ENCODE measurements around the gene CD79A.

The CD79A gene

DNA sequence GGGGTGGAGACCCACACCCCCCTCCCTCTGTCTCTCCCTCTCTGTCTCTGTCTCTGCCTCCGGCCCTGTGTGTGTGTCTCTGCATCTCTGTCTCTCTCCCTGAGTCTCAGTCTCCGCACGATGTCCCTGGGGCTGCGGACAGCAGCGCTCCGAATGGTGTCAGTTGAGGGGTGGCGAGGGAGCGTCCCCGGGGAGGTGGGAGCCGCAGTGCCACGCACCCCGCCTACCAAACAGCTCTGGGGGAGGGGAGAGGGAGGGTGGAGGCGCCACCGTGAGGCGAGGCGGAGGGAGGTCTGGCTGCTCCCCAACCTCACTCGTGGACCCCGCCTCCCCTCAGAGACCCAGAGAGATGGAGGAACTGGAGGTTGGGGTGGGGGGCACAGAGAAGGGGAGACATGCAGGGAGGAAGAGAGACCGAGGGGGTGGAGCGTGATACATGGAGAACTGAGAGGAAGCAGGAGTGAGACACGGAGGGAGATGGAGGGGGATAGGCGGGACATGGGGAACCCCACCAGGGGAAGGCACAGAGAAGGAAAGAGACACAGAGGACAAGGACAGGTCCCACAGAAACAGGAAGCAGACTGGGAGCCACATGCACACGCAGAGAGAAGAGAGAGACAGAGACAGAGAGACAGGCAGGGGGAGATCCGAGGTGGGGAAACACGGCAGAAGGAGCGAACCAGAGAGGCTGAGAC, 44.0 kb downstream of the CD79A start:
- FAIRE-seq, result no peak

DNA sequence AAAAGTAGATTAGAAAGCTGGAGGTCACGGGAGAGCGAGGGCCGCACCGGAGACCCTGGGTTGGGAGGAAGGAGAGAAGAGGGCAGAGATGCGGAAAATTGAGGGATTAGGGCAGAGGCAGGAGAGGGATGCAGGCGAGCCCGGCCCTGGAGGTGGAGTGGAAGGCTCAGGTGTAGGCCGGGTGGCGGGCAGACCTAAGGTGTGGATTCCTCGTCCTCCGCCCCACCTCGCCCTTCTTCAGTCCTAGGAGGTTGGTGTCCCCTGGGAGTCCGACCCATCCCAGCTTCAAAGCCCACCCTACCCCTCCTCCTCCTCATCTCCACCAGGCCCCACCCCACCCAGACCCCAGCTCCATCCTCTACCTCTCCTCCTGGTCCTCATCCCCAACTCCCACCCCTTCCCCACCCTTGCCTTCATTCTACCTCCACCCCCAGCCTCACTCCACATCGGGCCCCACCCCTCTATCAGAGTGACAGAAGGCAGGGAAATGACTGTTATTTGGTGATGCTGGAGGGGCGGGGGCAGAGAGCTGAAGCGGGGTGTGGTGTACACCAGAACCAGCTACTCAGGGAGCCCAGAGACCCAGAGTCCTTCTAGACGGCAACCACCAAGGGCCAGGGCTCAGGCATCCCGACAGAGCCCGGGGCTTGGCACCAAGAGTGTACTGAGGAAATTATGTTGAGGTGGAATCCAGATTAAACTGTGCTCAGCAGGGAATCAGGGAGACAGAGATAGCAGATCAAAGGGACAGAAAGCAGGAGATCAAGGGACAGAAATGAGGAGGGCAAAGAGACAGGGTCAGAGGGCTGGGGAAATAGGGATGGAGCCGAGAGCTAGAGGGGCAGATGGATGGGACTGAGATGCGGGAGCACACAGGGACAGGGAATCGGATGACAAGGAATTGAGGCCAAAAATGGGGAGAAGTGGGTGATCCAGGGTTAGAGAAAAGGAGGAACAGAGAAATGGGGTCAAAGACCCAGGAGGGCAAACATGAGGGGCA, 44.8 kb downstream of the CD79A start:
- FAIRE-seq, result no peak

DNA sequence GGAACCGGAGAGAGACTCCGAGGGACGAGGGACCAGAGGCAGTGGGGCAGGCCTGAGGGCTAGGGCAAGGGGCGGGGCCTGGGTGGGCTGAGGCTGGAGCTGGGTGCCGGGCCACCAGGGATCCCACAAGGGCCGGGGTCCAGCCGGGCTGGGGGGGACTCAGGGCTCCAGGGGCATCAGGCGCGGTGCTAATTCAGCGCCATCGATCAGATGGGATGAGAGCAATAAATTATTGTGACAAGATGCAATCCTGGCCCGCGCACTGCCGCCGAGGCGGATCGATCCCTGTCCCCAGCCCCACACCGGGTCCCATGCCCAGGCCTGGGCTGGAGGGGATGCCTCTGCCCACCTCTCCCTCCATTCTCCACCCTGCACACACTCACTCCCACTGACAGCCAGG, 45.5 kb downstream of the CD79A start:
- FAIRE-seq, result no peak

GRCh38 chr19:41923045-41923788, 46.1 kb downstream of the CD79A start:
- FAIRE-seq, result no peak

DNA sequence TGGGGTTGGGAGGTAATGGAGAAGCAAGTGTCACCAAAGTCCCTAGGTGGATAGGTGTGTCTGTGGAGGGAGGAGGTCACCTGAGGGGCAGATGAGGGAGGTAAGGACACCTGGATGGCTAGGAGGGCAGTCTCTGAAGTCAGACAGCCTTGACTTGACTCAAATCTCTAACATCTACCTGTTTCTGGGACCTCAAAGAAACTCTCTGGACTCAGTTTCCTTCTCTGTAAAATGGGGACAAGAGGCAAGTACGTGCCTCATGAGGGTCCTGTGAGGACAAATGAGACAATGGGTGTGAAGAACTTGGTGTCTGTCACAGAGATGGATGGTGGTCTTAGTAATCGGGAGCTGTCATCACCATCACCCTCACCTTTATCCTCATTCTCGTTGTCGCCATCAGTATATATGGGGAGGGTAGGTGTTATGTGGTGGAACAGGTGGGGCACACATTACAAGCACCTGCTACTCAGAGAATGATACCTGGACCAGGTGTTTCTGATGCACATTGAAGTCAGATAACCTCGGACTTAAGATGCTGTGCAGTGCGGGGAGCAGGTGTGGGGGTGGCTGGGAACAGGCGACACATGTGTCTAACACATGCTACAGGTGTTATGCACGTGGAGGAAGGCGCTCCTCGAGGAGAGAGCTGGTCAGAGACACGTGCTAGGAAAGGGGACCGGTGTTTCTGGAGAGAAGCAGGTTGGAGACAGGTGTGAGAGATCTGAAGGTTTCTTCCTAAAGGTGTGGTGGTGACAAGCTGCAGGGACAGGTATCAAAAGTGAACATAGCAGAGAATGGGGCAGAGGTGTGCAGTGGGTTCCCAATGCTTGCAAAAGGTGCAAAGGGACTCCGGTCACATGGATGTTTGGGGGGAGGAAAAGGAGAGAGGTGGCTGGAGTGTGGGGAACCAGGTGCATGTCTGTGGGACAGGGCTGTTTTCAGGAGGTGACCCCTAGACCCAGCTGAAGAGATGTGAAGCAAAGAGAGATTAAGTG, 47.4 kb downstream of the CD79A start:
- no peak for FAIRE-seq

- no peak for FAIRE-seq
These were observed 48.3 kb downstream of the CD79A start for GRCh38 chr19:41925208-41926003.

DNA sequence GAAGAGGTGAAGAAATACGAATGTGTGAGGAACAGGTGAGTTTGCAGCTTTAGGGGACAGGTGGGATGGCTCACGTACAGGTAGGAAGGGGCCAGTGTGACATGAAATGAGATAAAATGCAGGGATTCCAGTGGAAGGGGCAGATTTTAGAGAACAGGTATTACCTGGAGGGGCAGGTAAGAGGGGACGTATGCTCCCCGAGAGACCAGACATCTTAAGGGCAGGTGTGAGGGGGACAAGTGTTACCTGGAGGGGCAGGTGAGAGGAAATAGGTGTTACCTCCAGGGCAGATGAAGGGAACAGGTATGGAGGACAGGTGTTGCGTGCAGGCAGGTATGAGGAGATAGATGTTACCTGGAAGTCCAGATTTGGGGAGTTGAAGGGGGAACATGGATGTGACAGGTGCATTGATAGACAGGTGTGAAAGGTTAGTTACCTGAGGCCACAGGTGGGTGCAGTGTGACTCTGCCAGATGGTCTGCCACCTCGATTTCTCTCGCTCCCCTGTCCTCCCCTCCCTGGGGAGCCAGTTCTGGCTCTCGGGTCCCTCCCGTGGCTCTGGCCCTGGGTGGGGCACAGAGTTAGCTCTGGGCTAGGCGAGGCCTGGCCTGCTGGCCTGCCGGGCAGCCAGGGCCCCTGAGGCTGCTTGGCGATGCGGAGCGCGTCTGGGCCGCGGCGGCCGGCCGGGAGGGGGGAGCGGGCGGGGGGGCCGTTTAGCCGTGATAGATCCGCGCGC, 49.1 kb downstream of the CD79A start:
- FAIRE-seq, result no peak

DNA sequence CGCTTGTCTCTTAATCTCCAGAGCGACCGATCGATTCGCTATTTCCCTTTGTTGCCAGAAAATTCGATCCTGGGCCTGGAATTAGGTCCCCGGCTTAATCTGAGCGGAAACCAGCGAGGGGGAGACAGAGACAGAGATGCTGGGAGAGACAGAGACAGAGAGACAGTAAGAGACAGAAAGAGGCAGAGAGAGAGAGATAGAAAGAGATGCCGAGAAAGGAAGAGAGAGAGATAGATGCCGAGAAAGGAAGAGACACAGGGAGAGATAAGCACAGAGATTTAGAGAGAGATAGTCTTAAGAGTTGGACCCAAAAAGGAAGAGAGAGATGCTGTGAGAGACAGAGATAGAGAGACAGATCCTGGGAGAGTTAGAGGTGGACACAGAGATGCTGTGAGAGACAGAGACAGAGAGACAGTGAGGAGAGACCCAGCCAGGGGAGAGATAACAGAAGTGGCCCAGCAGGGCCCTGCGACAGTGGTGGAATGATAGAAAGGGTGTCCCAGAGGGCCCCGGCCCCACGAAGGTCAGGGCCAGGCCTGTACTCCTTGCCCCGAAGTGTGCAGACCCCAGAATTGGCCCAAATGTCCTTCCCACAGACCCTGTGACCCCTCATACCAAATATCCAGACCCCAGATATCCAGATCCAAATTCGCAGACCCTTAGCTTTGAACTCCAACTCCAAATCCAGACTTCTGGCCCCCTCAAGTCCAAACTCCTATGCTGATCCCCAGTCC, 49.9 kb downstream of the CD79A start:
- FAIRE-seq, result no peak

- no peak for FAIRE-seq
These were observed 50.6 kb downstream of the CD79A start for GRCh38 chr19:41927497-41928192.

DNA sequence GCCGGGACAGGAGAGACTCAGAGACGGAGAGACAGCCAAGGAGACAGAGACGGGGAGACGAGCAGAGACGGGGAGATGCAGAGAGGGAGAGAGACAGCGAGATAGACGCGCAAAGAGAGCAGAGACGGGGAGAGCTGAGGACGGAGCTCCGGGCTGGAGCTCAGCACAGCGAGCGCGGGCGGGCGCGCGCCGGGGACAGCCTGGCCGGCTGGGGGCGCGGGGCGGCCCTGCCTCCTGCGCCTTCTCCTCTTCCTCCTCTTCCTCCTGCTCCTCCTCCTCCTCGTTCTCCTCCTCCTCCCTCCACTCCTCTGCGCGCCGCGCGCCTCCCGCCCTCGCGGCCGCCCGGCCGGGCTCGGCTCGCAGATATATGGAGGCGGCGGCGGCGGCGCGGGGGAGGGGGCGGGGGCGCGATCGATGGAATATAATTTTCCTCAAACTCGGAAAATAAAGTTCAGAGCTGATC, 51.2 kb downstream of the CD79A start, which contains the start of gene ERFL:
Gene ERFL (minus strand): TSS at position 229 of the 463 bp plus-strand sequence. CDS start 15,530 bp downstream, outside the sequence.
- no peak for FAIRE-seq

- no peak for FAIRE-seq
These were observed 51.9 kb downstream of the CD79A start for GRCh38 chr19:41928754-41929535.

GRCh38 chr19:41929536-41930071, 52.5 kb downstream of the CD79A start:
- FAIRE-seq, result no peak

GRCh38 chr19:41930322-41930722, 53.2 kb downstream of the CD79A start:
- no peak for FAIRE-seq

All from G401.6 (cell line).